Stimulated activated CD8-positive, alpha-beta memory T cell treated with anti-CD3 and anti-CD28 coated beads, Interleukin-2, amount 100 ng/mL, for 48 hours (primary cell): Measurements from ENCODE around the gene CXCL10.
"Not testable (repeated sequence)": the region's sequence is repeated elsewhere in the genome, so short reads cannot be mapped to it uniquely, and the experiment has no call there.

Source experiments
- DNase-seq, 2 donors: peaks; one replicate each; pipeline ENCODE4 v3.0.0-alpha.2; 2020; ENCODE audit warnings: low read depth in 2 of 2

Gene CXCL10

DNA sequence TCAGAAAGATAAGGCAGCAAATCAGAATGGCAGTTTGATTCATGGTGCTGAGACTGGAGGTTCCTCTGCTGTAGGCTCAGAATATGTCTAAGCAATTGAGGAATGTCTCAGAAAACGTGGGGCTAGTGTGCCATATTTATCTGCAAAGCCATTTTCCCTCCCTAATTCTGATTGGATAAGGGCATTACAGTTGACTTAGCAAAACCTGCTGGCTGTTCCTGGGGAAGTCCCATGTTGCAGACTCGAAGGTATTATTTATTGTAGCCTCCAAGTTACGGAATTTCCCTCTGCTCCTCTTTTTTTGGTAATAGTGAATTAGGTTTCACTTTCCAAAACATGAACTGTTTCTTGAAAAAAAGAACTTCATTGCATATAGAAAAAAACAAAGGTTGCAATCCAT lies at the start of gene CXCL10:
CXCL10 (minus strand) TSS at position 109 of the 400 bp plus-strand sequence; CDS start at position 43, 66 bp downstream.
- DNase-seq = no peak

DNA sequence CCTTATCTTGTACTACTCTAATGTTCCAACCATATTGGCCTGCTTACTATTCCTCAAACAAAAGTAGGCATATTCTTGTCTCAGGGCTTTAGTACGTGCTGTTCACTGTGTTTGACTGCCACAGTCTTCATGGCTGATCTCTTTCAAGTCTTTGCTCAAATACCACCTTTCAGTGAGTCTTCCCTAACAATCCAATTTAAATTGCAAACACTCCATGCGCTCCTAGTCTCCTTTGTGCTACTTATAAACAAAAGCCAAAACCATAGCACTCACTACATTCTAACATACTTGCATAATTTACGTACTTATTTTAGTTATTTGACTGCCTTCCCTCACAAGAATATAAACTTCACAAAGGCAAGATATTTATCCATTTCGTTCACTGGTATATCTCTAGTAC lies 49.5 kb upstream of the CXCL10 start:
- DNase-seq = no peak

DNA sequence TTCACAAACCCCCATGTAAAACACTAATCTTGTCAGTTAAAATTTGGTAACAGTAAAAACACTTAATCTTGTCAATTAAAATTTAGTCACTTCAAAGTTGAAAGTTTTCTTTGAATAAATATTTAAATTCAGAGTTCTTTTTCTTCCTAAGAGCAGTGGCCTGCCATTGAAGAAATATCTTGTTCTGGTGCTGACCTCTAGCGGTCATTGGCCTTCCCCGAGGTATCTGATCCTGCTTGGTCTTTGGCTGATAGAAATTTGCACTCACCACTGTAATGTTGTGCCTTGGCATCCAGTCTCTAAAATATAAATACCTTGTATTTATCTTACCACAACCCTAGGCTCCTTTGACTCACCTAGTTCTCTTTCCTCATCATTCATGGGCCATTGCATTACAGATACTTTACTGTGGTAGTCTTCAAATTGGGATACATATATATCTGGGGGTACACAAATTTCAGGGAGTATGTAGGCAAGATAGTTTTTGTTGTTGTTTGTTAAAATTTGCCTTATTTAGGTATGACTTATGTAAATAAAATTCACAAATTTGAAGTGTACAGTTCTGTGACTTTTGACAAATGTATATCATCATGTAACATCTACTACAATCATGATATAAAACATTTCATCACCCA lies 44.5 kb upstream of the CXCL10 start:
- peak; percentile 34 to 49 for DNase-seq

DNA sequence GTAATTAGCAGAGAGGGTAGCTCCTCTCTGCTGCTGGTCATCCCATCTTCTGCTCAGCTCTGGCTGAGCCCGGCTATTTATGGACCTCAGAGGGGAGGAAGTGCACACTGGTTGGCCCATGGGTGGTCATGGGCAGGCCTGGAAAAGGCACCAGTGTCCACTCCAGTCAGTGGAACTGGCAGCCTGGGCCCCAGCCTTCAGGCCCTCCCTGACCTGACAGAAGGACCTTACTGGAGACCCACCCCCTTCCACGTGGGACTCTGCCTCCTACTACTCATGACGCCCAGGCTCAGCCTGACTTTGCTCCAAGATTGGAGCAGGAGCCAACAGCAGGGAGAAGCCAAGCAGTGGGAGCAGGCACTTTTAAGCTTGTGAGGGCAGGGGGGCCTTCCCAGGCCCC lies 43.2 kb upstream of the CXCL10 start:
- DNase-seq = no peak

DNA sequence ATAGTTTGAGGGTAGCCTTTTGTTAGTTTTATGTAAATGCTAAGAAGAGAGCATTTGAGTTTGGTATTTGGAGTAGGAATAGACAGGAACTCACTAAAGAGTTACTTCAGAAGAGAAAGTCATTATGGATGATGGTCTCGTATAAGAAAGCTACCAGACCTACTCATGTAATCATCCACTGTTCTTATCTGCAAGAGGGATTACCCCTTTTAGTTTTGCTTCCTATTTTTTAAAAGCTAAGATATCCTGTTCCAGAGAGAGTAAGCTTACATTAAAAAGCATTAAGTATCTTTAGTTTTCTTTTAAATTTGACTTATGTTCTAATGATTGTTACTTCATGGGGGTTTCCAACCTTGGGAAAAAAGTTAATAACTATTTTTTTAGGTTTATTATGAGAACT lies 38.7 kb upstream of the CXCL10 start:
- DNase-seq = no peak

DNA sequence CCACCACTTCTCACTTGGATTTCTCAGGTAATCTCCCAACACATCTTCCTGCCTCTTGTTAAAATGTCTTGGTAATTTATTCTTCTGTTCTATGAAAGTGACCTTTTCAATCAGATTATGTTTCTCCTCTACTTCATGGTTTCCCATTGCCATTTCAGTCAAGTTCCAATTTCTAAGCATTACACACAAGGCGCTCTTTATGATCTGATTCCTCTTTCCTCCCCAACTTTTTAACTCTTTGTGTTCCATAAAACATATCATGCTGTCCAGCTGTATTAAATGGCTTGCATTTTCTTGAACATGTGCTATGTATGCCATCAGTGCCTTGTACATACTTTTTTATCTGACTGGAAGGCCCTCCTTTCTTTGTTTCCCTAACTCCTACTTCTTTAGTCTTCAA lies 38.1 kb upstream of the CXCL10 start:
- no peak for DNase-seq

DNA sequence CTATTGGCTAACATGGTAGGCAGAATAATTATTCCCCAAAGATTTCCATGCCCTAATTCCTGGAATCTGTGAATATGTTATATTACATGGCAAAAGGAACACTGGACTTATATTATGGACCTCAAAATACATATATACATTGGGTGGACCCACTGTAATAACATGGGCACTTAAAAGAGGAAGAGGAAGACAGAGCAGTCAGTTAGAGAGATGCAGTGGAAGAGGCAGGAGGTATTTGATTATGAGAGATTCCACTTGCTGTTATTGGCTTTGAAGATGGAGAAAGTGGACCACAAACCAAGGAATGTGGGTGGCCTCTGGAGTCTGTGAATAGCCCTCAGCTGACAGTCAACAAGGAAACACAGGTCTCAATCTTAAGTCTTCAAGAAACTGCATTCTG lies 37.2 kb upstream of the CXCL10 start:
- DNase-seq = no peak

DNA sequence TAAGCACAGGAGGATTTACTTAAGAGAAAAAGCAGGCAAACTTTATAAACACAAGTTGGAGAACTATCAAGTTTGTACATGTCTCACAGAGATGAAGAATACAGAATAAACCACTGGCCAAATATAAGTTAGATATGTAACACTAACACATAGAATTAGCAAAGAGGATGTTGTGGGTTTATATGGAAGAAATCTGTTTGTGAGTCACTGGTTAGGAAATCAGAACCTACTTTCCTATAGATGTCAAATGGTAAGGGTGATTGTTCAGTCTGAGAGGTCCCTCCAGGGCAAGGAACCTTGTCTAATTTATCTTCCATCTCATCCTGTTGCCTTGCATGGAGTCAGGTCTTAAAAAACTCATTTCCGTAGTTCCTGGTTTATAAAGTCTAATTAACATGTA lies 36.5 kb upstream of the CXCL10 start:
- no peak for DNase-seq

DNA sequence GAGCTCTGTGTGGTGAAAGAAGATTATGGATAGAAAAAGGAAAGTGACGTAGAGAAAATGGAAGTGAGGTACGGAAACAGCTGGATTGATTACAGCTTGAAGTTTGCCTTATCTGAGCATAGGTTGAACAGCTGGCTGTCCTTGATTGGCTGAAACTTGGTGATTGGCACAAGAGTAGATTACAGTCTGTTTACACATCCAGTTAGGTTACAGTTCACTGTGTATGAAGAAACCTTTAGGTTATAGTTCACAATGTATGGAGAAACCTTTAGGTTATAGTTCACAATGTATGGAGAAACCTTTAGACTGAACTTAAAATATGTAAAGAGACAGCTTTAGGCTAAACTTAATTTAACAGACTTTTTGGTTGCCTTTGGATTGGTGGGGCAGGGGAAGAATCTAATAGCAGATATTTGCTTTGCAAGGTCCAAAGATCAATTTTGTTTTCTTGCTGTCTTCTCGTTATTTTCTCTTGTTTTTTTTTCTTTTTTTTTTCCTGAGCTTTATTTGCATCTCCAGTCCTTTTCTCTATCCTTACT lies 35.7 kb upstream of the CXCL10 start:
- DNase-seq = no peak

DNA sequence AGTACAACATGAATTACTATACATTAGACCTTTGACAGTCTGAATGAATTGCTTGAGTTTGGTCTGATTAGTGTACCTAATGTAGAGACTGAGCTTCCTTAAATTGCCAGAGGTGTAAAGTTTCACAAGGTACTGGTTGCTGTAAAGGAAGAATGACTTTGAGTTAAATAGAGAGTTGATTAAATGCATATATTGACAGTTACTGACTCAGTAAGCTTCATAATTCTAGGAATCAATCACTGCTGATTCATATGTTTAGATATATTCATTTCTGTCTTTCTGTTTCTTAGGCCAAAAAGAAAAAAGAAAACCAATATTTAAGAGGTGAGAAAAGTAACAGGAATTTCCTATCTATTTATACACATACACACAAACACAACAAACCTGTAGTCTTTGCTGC lies 35.0 kb upstream of the CXCL10 start:
- DNase-seq = no peak

DNA sequence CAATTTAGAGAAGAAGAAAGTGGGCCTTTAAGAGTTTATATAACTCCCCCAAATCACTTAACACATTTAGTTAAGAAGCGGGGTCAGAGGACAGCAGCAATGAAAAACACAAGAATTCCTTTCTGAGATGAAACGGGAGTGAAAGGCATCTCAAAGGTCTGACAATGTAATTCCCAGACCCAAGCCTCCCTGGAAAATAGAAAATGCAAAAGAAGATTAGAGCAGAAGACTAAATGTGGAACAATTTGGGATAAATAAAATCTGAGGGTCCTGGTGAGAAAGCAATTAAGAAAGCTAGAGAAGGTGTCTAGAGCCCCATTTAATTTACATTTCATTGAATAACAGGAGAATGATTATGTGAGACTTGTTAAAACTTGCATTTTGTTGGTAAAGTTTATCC lies 32.1 kb upstream of the CXCL10 start:
- no peak for DNase-seq

DNA sequence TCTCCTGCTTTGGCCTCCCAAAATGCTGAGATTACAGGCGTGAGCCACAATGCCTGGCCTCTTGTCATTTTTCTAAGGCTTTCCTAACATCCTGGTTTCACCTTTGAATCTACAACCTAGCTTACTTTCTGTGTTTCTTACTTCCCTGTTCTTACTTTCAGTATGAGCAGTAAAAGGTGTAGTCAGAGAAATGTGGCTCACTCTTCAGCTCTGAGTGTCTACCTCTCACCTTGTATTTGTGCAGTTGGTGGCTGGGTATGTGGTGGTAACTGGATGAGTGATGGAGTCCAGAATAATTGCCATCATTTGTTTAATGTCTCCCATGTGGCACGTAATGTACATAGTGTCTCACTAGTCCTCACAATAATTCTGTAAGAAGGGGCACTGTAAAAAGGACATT lies 31.7 kb upstream of the CXCL10 start:
- DNase-seq = no peak

DNA sequence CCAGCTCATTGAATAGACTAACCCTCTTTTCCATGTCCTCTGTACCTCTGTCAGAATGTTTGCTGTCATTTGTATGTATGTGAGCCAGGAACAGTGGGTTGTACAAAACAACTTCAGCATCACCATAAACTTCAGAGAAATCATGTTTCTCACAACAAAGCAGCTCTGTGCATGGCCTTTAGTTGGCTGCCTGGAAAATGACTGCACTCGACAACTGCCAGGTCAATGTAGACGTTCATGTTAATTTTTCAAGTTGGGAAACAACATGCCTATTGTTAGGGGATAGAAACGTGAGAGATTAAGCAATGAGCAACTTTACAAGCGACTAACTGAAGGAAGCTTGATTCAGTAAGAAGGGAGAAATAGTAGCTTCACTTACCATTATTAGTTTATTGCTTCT lies 30.4 kb upstream of the CXCL10 start:
- DNase-seq = no peak

DNA sequence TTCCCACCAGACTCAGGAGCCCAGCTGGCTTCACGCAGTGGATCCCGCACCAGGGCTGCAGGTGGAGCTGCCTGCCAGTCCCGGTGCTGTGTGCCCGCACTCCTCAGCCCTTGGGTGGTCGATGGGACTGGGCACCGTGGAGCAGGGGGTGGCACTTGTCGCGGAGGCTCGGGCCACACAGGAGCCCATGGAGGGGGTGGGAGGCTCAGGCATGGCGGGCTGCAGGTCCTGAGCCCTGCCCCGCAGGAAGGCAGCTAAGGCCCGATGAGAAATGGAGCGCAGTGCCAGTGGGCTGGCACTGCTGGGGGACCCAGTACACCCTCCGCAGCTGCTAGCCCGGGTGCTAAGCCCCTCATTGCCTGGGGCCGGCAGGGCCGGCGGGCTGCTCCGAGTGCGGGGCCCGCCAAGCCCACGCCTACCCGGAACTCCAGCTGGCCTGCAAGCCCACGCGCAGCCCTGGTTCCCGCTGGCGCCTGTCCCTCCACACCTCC lies 27.3 kb upstream of the CXCL10 start:
- not testable (repeated sequence) for DNase-seq

DNA sequence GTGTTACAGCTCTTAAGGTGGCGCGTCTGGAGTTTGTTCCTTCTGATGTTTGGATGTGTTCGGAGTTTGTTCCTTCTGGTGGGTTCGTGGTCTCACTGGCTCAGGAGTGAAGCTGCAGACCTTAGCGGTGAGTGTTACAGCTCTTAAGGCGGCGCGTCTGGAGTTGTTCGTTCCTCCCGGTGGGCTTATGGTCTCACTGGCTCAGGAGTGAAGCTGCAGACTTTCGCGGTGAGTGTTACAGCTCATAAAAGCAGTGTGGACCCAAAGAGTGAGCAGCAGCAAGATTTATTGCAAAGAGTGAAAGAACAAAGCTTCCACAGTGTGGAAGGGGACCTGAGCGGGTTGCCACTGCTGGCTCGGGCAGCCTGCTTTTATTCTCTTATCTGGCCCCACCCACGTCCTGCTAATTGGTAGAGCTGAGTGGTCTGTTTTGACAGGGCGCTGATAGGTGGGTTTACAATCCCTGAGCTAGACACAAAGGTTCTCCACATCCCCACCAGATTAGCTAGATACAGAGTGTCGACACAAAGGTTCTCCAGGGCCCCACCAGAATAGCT lies 26.6 kb upstream of the CXCL10 start:
- not testable (repeated sequence) for DNase-seq

DNA sequence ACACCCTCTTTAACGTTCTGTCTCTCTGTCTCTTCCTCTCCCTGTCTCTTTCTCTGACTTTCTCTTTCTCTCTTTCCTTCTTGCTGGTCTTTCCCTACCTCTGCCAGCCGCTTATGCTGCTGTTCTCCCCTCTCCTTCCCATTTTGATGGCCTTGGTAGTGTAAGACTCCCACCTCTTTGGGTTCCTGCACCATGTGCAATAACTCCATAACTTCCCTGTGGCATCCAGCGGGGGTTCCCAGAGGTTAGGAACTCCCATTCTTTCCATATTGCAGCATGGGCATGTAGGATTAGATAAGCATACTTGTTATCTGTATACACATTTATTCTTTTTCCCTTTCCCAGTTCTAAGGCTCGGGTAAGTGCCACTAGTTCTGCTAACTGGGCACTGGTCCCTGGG lies 21.4 kb upstream of the CXCL10 start:
- DNase-seq = not testable (repeated sequence)

DNA sequence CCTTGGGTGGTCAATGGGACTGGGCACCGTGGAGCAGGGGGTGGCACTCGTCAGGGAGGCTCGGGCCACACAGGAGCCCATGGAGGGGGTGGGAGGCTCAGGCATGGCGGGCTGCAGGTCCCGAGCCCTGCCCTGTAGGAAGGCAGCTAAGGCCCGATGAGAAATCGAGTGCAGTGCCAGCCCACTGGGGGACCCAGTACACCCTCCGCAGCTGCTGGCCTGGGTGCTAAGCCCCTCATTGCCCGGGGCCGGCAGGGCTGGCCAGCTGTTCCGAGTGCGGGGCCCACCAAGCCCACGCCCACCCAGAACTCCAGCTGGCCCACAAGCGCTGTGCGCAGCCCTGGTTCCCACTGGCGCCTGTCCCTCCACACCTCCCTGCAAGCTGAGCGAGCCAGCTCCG lies 20.0 kb upstream of the CXCL10 start:
- DNase-seq = not testable (repeated sequence)

DNA sequence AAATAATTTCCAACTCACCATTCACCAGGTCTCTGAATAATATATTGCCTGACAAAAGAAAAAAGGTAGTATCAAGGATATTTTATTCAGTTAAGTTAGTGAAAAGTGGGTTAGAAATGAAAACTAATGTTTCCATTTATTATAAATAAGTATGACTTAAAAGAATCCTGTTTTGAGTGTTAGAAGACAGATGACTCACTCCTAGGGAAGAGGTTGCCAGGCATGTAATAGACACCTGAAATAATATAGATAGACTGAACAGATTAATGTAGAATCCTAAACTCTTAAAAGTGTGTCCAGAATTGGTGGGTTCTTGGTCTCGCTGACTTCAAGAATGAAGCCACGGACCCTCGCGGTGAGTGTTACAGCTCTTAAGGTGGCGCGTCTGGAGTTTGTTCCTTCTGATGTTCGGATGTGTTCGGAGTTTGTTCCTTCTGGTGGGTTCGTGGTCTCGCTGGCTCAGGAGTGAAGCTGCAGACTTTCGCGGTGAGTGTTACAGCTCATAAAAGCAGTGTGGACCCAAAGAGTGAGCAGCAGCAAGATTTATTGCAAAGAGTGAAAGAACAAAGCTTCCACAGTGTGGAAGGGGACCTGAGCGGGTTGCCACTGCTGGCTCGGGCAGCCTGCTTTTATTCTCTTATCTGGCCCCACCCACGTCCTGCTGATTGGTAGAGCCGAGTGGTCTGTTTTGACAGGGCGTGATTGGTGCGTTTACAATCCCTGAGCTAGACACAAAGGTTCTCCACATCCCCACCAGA lies 19.1 kb upstream of the CXCL10 start:
- not testable (repeated sequence) for DNase-seq

DNA sequence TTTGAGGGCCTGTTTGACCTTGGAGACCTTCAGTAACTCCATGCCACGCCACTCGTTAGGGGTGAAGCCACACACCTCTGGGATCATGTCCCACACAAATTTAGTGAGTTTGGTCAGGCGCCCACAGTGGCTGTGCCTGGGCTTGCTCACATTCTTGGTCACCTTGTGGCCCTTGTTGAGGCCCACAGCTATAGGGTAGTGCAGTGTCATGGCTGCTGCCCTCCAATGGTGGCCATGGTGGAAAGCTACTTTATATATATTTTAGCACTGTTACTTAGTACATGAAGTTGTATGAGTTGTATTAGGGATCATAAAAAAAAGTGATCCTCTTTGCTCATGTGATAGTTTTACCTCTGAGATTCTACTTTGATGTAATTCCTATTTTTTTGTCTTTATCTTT lies 13.6 kb upstream of the CXCL10 start:
- DNase-seq = no peak

DNA sequence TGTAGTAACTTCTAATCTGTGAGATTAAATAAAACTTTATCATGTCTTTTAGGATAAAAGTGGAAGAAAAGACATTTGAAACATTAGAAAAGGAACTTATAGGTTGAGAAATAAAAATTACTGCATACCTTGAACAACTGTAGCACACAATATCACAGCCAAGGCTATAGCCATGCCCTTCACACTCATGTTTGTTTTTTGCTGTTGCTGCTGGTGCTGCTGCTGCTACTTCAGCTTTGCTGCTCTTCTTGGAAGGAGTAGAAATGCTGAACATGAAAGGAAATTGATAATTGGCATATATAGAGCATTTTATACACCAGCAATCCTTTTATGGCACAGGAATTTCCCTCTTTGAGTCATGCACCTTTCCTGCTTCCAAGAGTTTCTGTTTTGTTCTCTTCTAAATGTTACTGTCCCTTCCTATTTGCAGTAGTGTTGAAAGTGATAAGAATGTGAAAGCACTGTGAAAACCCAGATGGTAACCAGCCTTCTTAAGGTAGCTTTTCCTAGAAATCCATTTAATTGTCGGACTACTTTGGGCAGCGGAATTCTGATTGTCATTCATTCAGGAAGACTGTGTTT lies 12.6 kb upstream of the CXCL10 start, which contains the start of gene CXCL11:
CXCL11 (minus strand) TSS at position 272 of the 582 bp plus-strand sequence; CDS start at position 189, 83 bp downstream.
- no peak for DNase-seq

DNA sequence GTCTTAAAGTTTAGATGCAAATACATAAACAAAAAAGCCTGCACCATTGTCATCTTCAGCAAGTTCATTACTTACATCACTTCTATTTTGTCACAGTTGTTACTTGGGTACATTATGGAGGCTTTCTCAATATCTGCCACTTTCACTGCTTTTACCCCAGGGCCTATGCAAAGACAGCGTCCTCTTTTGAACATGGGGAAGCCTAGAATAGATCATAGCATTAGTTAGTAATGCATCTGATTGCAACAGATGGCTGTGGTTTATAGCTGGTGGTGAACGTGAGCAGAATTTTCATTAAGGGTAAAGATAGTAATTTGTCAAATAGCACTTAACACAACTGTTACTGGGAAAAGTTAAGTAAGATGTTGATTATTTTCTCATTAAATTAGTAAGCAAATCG lies 11.8 kb upstream of the CXCL10 start:
- no peak for DNase-seq

DNA sequence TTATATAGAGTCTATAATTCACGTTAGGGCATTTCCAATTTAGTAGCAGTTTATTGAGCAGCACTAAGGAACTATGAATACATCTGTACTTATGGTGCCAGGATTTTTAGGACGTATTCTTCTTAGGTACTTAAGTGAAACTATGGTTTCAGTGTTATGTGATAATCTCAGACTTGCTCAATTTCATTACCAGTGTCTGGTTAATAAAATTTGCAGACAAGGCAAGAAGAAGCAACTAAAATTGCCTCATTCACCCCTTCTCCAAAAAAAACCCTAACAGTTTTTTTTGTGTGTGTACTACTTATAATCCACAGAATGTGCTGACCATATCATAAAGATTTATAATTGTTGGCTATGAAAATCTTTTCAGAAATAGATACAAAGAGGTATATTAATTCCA lies 6.0 kb upstream of the CXCL10 start:
- DNase-seq = no peak
